ENCODE measurements around the gene PTPRN2.

PTPRN2 gene

DNA sequence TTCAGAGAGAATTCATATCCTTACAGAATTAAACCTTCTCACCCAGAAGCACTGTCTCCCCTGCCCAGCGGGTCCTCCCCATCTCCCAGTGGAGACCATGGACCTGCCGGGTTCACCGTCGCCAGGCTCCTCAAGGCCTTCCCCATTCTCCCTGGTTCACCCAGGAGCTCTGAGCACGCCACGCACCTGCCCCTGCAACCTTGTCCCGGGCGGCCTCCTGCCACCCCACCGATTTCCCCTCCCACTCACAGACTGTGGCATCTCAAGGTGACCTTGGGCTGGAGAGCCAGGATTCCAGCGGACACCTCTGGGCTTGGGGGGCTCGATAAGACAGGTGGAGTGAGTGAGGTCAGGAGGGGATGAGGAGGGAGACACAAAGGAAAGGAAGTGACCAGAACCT is 135.3 kb downstream of the PTPRN2 start:
- no peak for TF ChIP-seq CTCF (IDR thresholded peaks at IDR 0.05; ENCODE audit: low read depth, low read length, missing control alignments)
- DNase-seq (ENCODE audit: low read depth): no peak
- no peak overlapping the region for H3K4me3 ChIP-seq (ENCODE audit: low read depth, low read length)

DNA sequence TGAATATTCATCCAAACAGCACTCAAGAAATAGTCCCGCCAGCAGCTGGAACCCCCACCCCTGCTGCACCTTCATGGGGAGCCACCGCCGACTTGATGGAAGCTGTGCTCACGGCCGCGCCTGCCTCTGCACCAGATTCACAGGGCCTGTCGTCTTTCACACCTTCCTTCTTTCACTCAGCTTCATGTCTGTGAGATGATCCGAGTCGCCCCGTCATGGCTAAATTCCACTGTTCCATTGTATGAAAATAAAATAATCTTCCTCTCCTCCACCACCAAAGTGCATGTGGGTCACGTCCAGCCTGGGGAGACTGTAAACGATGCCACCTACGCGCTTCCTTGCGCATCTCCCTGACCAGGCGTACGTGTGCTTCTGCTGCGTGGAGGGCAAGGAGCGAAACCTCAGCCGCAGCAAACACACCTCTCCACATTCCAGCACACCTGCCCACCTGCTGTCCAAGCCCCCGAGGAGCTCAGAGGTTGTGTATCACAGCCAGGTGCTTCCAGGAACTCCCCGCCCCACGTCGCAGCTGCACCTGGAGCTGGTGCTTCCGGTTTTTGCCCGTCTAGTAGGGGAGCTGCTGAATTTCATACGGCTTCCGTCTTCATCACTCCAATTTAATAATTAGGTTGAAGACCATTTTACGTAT is 137.0 kb downstream of the PTPRN2 start:
- TF ChIP-seq CTCF (IDR thresholded peaks at IDR 0.05; ENCODE audit: low read depth, low read length, missing control alignments): no peak
- no peak overlapping the region for H3K4me3 ChIP-seq (ENCODE audit: low read depth, low read length)
- DNase-seq (ENCODE audit: low read depth): no peak

DNA sequence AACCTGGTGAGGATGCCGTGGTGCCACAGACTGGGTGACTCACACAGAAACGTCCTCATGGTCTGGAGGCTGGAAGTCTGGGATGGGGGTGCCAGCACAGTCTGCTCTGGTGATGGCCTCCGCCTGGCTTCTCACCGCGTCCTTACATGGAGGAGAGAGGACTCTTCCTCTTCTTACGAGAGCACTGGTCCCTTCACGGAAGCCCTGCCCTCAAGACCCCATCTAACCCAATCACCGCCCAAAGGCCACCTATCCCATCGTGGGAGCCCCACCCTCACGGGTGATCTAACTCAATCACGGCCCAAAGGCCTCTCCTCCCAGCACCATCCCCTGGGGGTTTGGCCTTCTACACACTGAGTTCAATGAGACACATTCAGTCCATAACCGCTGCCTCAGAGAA is 137.7 kb downstream of the PTPRN2 start:
- H3K4me3 ChIP-seq (ENCODE audit: low read depth, low read length): no peak overlapping the region
- DNase-seq (ENCODE audit: low read depth): no peak
- no peak for TF ChIP-seq CTCF (IDR thresholded peaks at IDR 0.05; ENCODE audit: low read depth, low read length, missing control alignments)

- H3K4me3 ChIP-seq (ENCODE audit: low read depth, low read length): no peak overlapping the region
- DNase-seq (ENCODE audit: low read depth): no peak
- no peak for TF ChIP-seq CTCF (IDR thresholded peaks at IDR 0.05; ENCODE audit: low read depth, low read length, missing control alignments)
Measured at GRCh38 chr7:158449266-158449665, 138.4 kb downstream of the PTPRN2 start.

DNA sequence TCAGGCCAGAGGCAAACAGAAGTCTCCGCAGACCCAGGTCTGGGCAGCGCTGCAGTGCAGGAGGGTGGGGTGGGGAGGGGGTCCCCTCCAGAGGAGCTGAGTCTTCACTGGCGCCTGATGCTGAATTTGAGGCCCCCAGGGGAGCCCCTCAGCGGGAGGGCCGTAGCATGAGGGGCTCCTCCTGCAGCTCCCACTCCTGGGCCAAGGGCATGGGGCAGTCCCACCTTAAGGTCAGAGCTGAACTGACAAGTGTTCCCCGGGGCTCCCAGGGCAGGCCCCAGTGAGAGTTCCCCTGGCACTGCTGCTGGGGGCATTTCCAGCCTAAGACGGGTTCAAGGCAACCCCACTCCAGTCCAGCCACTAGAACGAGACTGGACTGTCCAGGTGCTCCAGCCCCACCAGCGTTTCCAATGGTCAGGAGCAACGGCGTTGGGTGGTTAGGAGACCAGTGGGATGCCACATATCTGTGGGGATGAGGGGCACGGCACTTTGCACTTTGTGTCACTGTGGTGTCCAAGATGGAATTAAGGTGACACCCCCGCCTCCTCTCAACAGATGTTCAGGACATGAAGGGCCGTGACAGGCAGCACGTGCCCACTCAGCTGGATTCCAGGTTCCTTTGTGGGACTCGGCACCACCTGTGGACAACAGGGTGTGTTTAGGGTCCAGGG is 139.1 kb downstream of the PTPRN2 start:
- no peak overlapping the region for H3K4me3 ChIP-seq (ENCODE audit: low read depth, low read length)
- TF ChIP-seq CTCF (IDR thresholded peaks at IDR 0.05; ENCODE audit: low read depth, low read length, missing control alignments): no peak
- DNase-seq (ENCODE audit: low read depth): no peak

DNA sequence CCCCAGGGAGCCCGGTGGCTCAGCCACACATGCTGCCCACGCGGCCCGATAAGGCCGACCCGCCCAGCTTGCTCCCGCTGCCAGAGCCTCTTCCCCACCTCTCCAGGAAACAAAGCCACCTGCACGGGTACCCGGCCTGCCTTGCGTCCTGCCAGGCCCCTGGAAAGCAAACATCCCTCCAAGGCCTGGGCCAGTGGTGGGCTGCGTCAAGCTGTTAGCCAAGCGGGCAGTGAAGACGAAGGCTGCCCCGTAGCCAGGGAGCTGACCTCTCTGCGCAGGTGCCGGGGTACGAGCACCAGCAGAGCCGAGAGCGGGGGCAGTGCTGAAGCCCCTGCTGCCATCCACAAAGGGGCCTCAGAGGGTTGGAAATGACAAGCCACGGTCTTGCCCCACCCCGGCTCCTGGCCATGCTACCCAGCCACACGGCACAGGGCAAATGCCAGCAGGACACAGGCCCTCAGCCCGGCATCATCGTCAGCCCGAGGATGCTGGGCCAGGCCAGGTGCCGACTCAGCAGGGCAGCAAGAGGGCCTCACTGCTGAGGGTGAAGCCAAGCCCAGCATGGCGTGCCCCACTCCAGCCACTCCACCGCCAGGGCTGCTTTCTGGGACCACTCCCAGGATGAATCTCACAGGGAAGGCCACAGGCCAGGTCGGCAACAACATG is 140.0 kb downstream of the PTPRN2 start:
- TF ChIP-seq CTCF (IDR thresholded peaks at IDR 0.05; ENCODE audit: low read depth, low read length, missing control alignments): no peak
- no peak overlapping the region for H3K4me3 ChIP-seq (ENCODE audit: low read depth, low read length)
- DNase-seq (ENCODE audit: low read depth): no peak
